MCF 10A (cell line): Measurements from ENCODE around the gene CEP83. TPM values are rescaled to one million over a fixed set of nuclear protein-coding genes. Genes with fewer than 3 reads are reported as not detected.
"Not testable (repeated sequence)": the region's sequence is repeated elsewhere in the genome, so short reads cannot be mapped to it uniquely, and the experiment has no call there.

Experiments used
- BruUV-seq: library from RNA; stranded (reverse); fragments of 400-500 nt; replicated peaks from 2 replicates; lab custom pipeline; 2021; lab: Mats Ljungman, UMichigan
- CTCF ChIA-PET: fragments of 300-600 bp; sonication (Branson Sonifier 250); formaldehyde crosslinking; extraction: SDS; loops from one replicate; lab custom pipeline; 2021; ENCODE audit warnings: antibody characterized with exemption, inconsistent platforms; lab: Yijun Ruan, JAX
- POLR2A ChIA-PET: fragments of 300-600, 350-650 bp; sonication (Branson Sonifier 250); formaldehyde crosslinking; extraction: SDS; loops from one replicate; lab custom pipeline; 2020; ENCODE audit warnings: antibody characterized with exemption, inconsistent platforms; lab: Yijun Ruan, JAX
- DNase-seq: peaks from one replicate; pipeline ENCODE4 v3.0.0-alpha.2; 2018; ENCODE audit not compliant: unreplicated experiment
- H3K27ac Mint-ChIP-seq: one replicate; pipeline ENCODE4 v1.8.0; 2022; ENCODE audit warnings: mild to moderate bottlenecking, low read depth, mixed read lengths; ENCODE audit not compliant: unreplicated experiment
- H3K27me3 Mint-ChIP-seq: one replicate; pipeline ENCODE4 v1.8.0; 2022; ENCODE audit warnings: mixed read lengths; ENCODE audit not compliant: insufficient read depth, unreplicated experiment
- H3K36me3 Mint-ChIP-seq: one replicate; pipeline ENCODE4 v1.8.0; 2022; ENCODE audit warnings: mild to moderate bottlenecking, moderate library complexity, mixed read lengths; ENCODE audit not compliant: insufficient read depth, unreplicated experiment
- H3K4me1 Mint-ChIP-seq: one replicate; pipeline ENCODE4 v1.8.0; 2022; ENCODE audit warnings: mixed read lengths; ENCODE audit not compliant: insufficient read depth, unreplicated experiment
- H3K4me3 Mint-ChIP-seq: one replicate; pipeline ENCODE4 v1.8.0; 2022; ENCODE audit warnings: mild to moderate bottlenecking, moderate library complexity, mixed read lengths; ENCODE audit not compliant: unreplicated experiment
- H3K9me3 Mint-ChIP-seq: one replicate; pipeline ENCODE4 v1.8.0; 2022; ENCODE audit warnings: mixed read lengths; ENCODE audit not compliant: unreplicated experiment
- intact Hi-C: fragments of 100-400 bp; cut with micrococcal nuclease; formaldehyde crosslinking; loops from 2 replicates; pipeline ENCODE4 v1.14.1; 2022
- total RNA-seq: library from RNA; stranded (reverse); gene quantifications from 2 replicates; pipeline ENCODE4 v1.2.3, GENCODE V29; 2022
- TF ChIP-seq, protein P1 (sequence below): fragments of 200-600 bp; IDR thresholded peaks from one replicate; pipeline ENCODE4 v1.8.0; 2022; ENCODE audit warnings: antibody characterized with exemption, mild to moderate bottlenecking; ENCODE audit not compliant: unreplicated experiment

The CEP83 gene
- total RNA-seq, 1 experiment from 2014 or later, result 28.1 TPM

DNA sequence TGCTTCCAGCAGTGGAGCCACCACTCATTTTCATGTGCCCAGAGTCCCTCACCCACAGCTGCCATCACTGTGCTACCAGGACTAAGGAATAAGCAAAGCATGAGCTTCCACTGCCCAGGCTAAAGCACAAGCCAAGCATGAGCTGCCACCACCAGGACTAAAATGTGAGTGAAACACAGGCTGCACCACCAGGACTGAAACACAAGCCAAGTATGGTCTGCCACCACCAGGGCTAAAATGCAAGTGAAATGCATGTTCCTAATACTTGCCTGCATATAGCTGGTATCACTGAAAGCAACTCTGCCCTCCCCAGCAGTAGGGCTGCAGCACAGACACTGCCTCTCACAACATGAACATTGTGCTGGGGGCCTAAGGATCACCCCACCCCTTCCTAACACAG lies 30.0 kb downstream of the CEP83 start:
- no peak overlapping the region for H3K27ac Mint-ChIP-seq
- DNase-seq, result no peak
- H3K4me1 Mint-ChIP-seq, result peaks cover 18% of the 10 kb centered on the region
- TF ChIP-seq, protein P1, sequence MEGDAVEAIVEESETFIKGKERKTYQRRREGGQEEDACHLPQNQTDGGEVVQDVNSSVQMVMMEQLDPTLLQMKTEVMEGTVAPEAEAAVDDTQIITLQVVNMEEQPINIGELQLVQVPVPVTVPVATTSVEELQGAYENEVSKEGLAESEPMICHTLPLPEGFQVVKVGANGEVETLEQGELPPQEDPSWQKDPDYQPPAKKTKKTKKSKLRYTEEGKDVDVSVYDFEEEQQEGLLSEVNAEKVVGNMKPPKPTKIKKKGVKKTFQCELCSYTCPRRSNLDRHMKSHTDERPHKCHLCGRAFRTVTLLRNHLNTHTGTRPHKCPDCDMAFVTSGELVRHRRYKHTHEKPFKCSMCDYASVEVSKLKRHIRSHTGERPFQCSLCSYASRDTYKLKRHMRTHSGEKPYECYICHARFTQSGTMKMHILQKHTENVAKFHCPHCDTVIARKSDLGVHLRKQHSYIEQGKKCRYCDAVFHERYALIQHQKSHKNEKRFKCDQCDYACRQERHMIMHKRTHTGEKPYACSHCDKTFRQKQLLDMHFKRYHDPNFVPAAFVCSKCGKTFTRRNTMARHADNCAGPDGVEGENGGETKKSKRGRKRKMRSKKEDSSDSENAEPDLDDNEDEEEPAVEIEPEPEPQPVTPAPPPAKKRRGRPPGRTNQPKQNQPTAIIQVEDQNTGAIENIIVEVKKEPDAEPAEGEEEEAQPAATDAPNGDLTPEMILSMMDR, result no peak
- intact Hi-C loops, result loop anchor here (5.0 kb wide), 1 partner anchor 282 kb away; the partner anchor contains the start of gene PLXNC1
- H3K4me3 Mint-ChIP-seq, result no peak overlapping the region
- POLR2A ChIA-PET, result no interaction called here
- no TSS peak for BruUV-seq
- peaks cover 9% of the 10 kb centered on the region for H3K9me3 Mint-ChIP-seq
- H3K36me3 Mint-ChIP-seq, result no peaks in the 10 kb centered on the region
- CTCF ChIA-PET, result interaction anchor here (1.0 kb wide), 1 partner anchor 329 kb away, joined by 4 read pairs; no protein-coding TSS in a partner anchor
- no peaks in the 10 kb centered on the region for H3K27me3 Mint-ChIP-seq

DNA sequence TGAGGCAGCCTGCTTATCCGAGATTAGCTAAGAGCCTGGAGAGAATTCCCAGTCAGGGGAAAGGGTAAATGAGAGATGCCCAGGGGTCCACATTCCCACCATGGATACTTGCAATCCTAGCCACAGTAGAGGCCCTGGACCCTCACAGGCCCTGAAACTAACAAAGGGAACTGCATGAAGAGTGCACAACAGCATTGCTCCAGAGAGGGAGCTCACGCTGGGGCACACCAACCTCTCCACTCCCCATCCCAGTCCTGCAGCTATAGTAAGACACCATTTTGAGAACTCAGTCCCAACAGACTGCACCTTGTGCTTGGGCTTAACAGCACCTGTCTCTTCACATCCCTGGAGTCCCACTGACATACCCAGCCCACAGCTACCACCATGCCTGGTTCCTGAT lies 30.5 kb downstream of the CEP83 start:
- no peak overlapping the region for H3K4me3 Mint-ChIP-seq
- peaks cover 9% of the 10 kb centered on the region for H3K9me3 Mint-ChIP-seq
- TF ChIP-seq, protein P1, result no peak
- H3K27ac Mint-ChIP-seq, result no peak overlapping the region
- ChIA-PET POLR2A (no interaction called here), CTCF (interaction anchor here (1.0 kb wide), 1 partner anchor 328 kb away, joined by 4 read pairs; no protein-coding TSS in a partner anchor)
- H3K4me1 Mint-ChIP-seq, result peaks cover 18% of the 10 kb centered on the region
- DNase-seq, result no peak
- H3K36me3 Mint-ChIP-seq, result peaks cover 3% of the 10 kb centered on the region
- no TSS peak for BruUV-seq
- H3K27me3 Mint-ChIP-seq, result no peaks in the 10 kb centered on the region
- intact Hi-C loops, result no loop called here

DNA sequence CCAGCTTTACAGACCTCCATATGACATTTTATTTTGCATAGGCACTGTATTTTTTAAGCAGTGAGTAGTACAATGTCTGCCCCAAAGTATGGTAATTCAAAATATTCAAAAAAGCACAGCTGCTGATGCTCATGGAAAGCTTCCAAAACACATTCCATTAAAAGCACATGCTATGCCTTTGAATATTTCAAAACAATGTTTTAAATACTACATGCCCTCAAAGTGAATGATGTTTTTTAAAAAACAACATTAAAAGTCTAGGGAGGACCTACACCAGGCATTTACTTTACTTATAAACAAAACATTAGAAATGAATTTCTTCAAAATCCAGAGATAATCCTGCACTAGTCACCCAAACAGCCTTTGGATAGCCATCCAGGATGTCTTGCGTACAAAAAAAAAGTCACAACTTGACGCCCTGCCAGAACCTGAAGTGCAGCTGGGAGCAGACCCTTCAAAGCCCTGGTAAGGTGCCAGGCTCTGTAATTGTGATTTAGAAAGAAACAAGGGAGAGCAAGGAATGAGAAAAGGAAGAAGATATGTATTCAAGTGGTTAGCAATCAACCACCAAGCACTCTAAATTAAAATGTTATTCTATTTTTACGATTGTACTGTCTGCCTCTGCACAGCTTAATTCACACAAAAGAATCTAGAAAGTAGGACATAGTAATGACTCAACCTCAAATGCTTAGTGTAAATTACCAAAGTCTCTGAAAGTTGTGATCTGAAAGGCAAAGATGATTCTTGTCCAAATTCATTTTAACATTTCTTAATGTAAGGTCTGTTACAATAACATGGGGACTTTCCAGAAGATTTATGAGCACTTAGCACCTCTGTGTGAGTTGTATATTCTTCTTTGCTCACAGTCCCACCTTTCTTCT lies 31.9 kb downstream of the CEP83 start:
- Mint-ChIP-seq H3K9me3 (peaks cover 9% of the 10 kb centered on the region), H3K4me1 (peaks cover 18% of the 10 kb centered on the region), H3K36me3 (peaks cover 7% of the 10 kb centered on the region), H3K27me3 (no peaks in the 10 kb centered on the region), H3K4me3 (peak overlapping the region; percentile 48), H3K27ac (peak overlapping the region; percentile 54)
- ChIA-PET POLR2A (interaction anchor here (0.6 to 0.7 kb wide), 3 partner anchors 255 to 293 kb away, joined by 3 to 4 read pairs (median 4); no protein-coding TSS in a partner anchor), CTCF (interaction anchor here (1.2 kb wide), 1 partner anchor 8 kb away, joined by 3 read pairs; no protein-coding TSS in a partner anchor)
- intact Hi-C loops, result no loop called here
- TF ChIP-seq, protein P1, result no peak
- peak; percentile 65 for DNase-seq
- no TSS peak for BruUV-seq

- intact Hi-C loops, result no loop called here
- no peak overlapping the region for H3K27ac Mint-ChIP-seq
- H3K4me3 Mint-ChIP-seq, result no peak overlapping the region
- peaks cover 7% of the 10 kb centered on the region for H3K9me3 Mint-ChIP-seq
- peaks cover 7% of the 10 kb centered on the region for H3K36me3 Mint-ChIP-seq
- peaks cover 18% of the 10 kb centered on the region for H3K4me1 Mint-ChIP-seq
- TF ChIP-seq, protein P1, result no peak
- ChIA-PET POLR2A (interaction anchor here (0.6 kb wide), 1 partner anchor 567 kb away, joined by 3 read pairs; no protein-coding TSS in a partner anchor), CTCF (interaction anchor here (0.6 kb wide), 1 partner anchor 9 kb away, joined by 3 read pairs; no protein-coding TSS in a partner anchor)
- DNase-seq, result no peak
- BruUV-seq, result no TSS peak
- no peaks in the 10 kb centered on the region for H3K27me3 Mint-ChIP-seq
Measured at GRCh38 chr12:94426049-94426448, 33.6 kb downstream of the CEP83 start.

- BruUV-seq, POLR2A ChIA-PET, H3K27me3 Mint-ChIP-seq, intact Hi-C loops, H3K4me3 Mint-ChIP-seq, H3K9me3 Mint-ChIP-seq, H3K36me3 Mint-ChIP-seq, H3K27ac Mint-ChIP-seq: not testable (repeated sequence)
- H3K4me1 Mint-ChIP-seq, result peaks cover 18% of the 10 kb centered on the region
- CTCF ChIA-PET, result interaction anchor here (0.6 kb wide), 2 partner anchors 12 to 1513 kb away, joined by 3 read pairs; no protein-coding TSS in a partner anchor
- peak; percentile 17 for DNase-seq
Measured at GRCh38 chr12:94424830-94425229, 34.8 kb downstream of the CEP83 start.
